DND-41 (cell line): ENCODE results near the gene PACS1.

Experiments used
- ATAC-seq: fragments of 200-7000 bp; cut with Tn5 transposase; 3 replicates; pipeline ENCODE4 v1.9.1; 2021; ENCODE audit warnings: low read depth; ENCODE audit not compliant: insufficient read depth
- DNase-seq: peaks from one replicate; pipeline ENCODE4 v3.0.0-alpha.2; 2020
- H2AFZ ChIP-seq: 2 replicates; pipeline ENCODE4 v1.6.0; 2012; ENCODE audit warnings: low read depth, low read length
- H3K27ac ChIP-seq: 2 replicates; pipeline ENCODE4 v1.5.1; 2012; ENCODE audit warnings: low read length, inconsistent platforms
- H3K27me3 ChIP-seq: fragments of 200-600 bp; sonication (generic); 2 replicates; pipeline ENCODE4 v1.6.0; 2012; ENCODE audit warnings: low read length, mild to moderate bottlenecking, inconsistent platforms; ENCODE audit not compliant: insufficient read depth, poor library complexity
- H3K36me3 ChIP-seq: 2 replicates; pipeline ENCODE4 v1.5.1; 2012; ENCODE audit warnings: low read length, inconsistent platforms; ENCODE audit not compliant: insufficient read depth
- H3K4me1 ChIP-seq: 2 replicates; pipeline ENCODE4 v1.5.1; 2012; ENCODE audit warnings: mild to moderate bottlenecking, low read length; ENCODE audit not compliant: insufficient read depth
- H3K4me2 ChIP-seq: 2 replicates; pipeline ENCODE4 v1.6.0; 2012; ENCODE audit warnings: mild to moderate bottlenecking, moderate library complexity, low read length, inconsistent platforms; ENCODE audit not compliant: insufficient read depth
- H3K4me3 ChIP-seq, 2 experiments: fragments of 200-600 bp in 1 of 2; shearing (Covaris generic) in 1 of 2; 2 replicates each; pipeline ENCODE4 v1.5.1; 2012 to 2016; ENCODE audit warnings: inconsistent platforms in 2 of 2, low read length in 2 of 2, mild to moderate bottlenecking in 2 of 2, low read depth in 1 of 2, moderate library complexity in 1 of 2
- H3K79me2 ChIP-seq: 2 replicates; pipeline ENCODE4 v1.6.0; 2012; ENCODE audit warnings: low read length, inconsistent platforms; ENCODE audit not compliant: insufficient read depth
- H3K9ac ChIP-seq: 2 replicates; pipeline ENCODE4 v1.6.0; 2012; ENCODE audit warnings: low read depth, mild to moderate bottlenecking, inconsistent platforms, low read length, moderate library complexity
- H3K9me3 ChIP-seq: 2 replicates; pipeline ENCODE4 v1.5.1; 2012; ENCODE audit warnings: low read length, moderate library complexity, mild to moderate bottlenecking, inconsistent platforms; ENCODE audit not compliant: insufficient read depth, severe bottlenecking
- H4K20me1 ChIP-seq: 2 replicates; pipeline ENCODE4 v1.6.0; 2012; ENCODE audit warnings: low read length; ENCODE audit not compliant: insufficient read depth
- CTCF ChIP-seq: IDR thresholded peaks from 2 replicates; pipeline ENCODE4 v1.5.1; 2012; ENCODE audit warnings: borderline replicate concordance, low read length, moderate library complexity, mild to moderate bottlenecking; ENCODE audit not compliant: poor library complexity, severe bottlenecking; ENCODE audit errors: extremely low read depth
- EZH2 ChIP-seq: IDR thresholded peaks from 3 replicates; pipeline ENCODE4 v1.6.1; 2012; ENCODE audit warnings: borderline replicate concordance, low read depth, mild to moderate bottlenecking, moderate library complexity, low read length, inconsistent platforms; ENCODE audit not compliant: severe bottlenecking

The PACS1 gene

GRCh38 chr11:66160709-66161108 lies 90.6 kb downstream of the PACS1 start:
- H3K9ac ChIP-seq = no peak overlapping the region
- ATAC-seq = no peak
- no peak for DNase-seq
- H3K36me3 ChIP-seq = no peaks in the 10 kb centered on the region
- no peaks in the 10 kb centered on the region for H4K20me1 ChIP-seq
- no peaks in the 10 kb centered on the region for H3K79me2 ChIP-seq
- no peaks in the 10 kb centered on the region for H3K9me3 ChIP-seq
- no peak overlapping the region for H3K4me3 ChIP-seq
- TF ChIP-seq CTCF (no peak), EZH2 (no peak)
- no peak overlapping the region for H3K27ac ChIP-seq
- H3K4me1 ChIP-seq = no peaks in the 10 kb centered on the region
- H3K27me3 ChIP-seq = no peaks in the 10 kb centered on the region
- H3K4me2 ChIP-seq = no peak overlapping the region
- no peak overlapping the region for H2AFZ ChIP-seq

GRCh38 chr11:66168289-66168688 lies 98.2 kb downstream of the PACS1 start:
- ATAC-seq (no peak), DNase-seq (no peak)
- no peak overlapping the region for H2AFZ ChIP-seq
- no peak overlapping the region for H3K4me2 ChIP-seq
- H4K20me1 ChIP-seq = peaks cover 4% of the 10 kb centered on the region; the same call in 1 of the 2 replicates
- H3K79me2 ChIP-seq = no peaks in the 10 kb centered on the region
- H3K27me3 ChIP-seq = no peaks in the 10 kb centered on the region
- H3K9me3 ChIP-seq = no peaks in the 10 kb centered on the region
- H3K4me3 ChIP-seq = no peak overlapping the region
- no peaks in the 10 kb centered on the region; the same call in 1 of the 2 replicates for H3K36me3 ChIP-seq
- no peak overlapping the region for H3K9ac ChIP-seq
- H3K4me1 ChIP-seq = no peaks in the 10 kb centered on the region
- H3K27ac ChIP-seq = no peak overlapping the region
- TF ChIP-seq EZH2 = no peak
- no peak for TF ChIP-seq CTCF

- no peak for TF ChIP-seq CTCF
- no peak for TF ChIP-seq EZH2
- Histone ChIP-seq H3K79me2 (no peaks in the 10 kb centered on the region), H3K4me1 (no peaks in the 10 kb centered on the region), H3K36me3 (no peaks in the 10 kb centered on the region; the same call in 1 of the 2 replicates), H3K9ac (no peak overlapping the region), H2AFZ (no peak overlapping the region), H3K27ac (no peak overlapping the region), H4K20me1 (peaks cover 4% of the 10 kb centered on the region; the same call in 1 of the 2 replicates), H3K9me3 (no peaks in the 10 kb centered on the region), H3K4me2 (no peak overlapping the region), H3K27me3 (no peaks in the 10 kb centered on the region), H3K4me3 (no peak overlapping the region)
- no peak for ATAC-seq
- DNase-seq = no peak
These were observed 102.1 kb downstream of the PACS1 start for GRCh38 chr11:66172146-66172545.

- H2AFZ ChIP-seq = no peak overlapping the region
- no peaks in the 10 kb centered on the region for H3K27me3 ChIP-seq
- no peaks in the 10 kb centered on the region for H4K20me1 ChIP-seq
- no peak for ATAC-seq
- H3K4me1 ChIP-seq = no peaks in the 10 kb centered on the region
- H3K36me3 ChIP-seq = no peaks in the 10 kb centered on the region; the same call in 1 of the 2 replicates
- H3K9me3 ChIP-seq = no peaks in the 10 kb centered on the region
- H3K9ac ChIP-seq = no peak overlapping the region
- DNase-seq = no peak
- H3K4me2 ChIP-seq = no peak overlapping the region
- no peak overlapping the region for H3K4me3 ChIP-seq
- no peaks in the 10 kb centered on the region for H3K79me2 ChIP-seq
- TF ChIP-seq CTCF (no peak), EZH2 (no peak)
- no peak overlapping the region for H3K27ac ChIP-seq
These were observed 106.6 kb downstream of the PACS1 start for GRCh38 chr11:66176650-66177049.
